Hindlimb muscle (tissue), 1 donor: ENCODE data around the gene NDRG3. TPM values are rescaled to one million over a fixed set of nuclear protein-coding genes. Genes with fewer than 3 reads are reported as not detected.
A peak's percentile ranks its signal among the peaks of the same experiment; 100 is the strongest.

Experiments used
- DNase-seq: peaks from one replicate; pipeline ENCODE4 v3.0.0-alpha.2; 2013
- polyA plus RNA-seq: library from polyadenylated mRNA; unstranded; fragments of 120-200 nt; gene quantifications from one replicate; pipeline ENCODE4 v1.2.1, GENCODE V29; 2013; ENCODE audit not compliant: insufficient read length

The NDRG3 gene
- polyA plus RNA-seq, 1 donor: 15.8 TPM

DNA sequence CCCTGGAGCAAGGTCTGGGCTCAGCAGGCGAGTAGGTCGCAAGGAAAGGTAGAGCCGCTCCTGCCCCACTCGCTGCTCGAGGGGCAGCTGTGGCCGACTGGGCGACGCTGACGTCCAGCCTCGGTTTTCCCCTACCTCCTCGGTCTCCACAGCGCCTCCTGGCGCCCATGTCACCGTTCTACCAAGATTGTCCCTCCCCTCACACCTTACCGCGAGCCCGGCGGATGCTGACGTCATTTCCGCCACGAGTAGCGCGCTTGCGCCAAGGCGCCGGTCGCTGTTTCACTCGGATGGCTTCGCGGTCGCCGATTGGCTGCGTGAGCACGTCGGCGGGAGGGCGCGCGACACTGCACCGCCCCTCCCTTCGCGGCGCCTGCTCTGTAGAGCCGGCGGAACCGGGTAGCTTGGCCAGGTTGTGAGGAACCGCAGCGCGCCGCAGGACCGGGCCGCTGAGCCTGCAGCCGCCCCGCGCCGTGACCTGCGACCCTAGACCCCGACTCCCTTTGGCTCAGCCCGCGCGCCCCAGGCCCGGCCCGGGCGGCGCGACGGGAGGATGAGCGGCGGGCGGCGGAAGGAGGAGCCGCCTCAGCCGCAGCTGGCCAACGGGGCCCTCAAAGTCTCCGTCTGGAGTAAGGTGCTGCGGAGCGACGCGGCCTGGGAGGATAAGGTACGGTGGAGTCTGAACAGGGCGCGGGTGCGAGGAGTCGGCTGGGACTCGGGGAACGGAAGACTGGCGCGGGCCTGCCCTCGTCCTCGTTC lies 140.3 kb downstream of the NDRG3 start, which contains the start of gene RAB5IF:
TSS of gene RAB5IF (plus strand) at position 381 of the 759 bp plus-strand sequence. CDS start at position 554, 173 bp downstream.
- DNase-seq: peak; percentile 100

GRCh38 chr20:36604952-36605398 lies 140.9 kb downstream of the NDRG3 start:
- no peak for DNase-seq

Other genes with a start within 250 kb of the NDRG3 start
- gene MYL9, start 204.6 kb downstream of the NDRG3 start, polyA plus RNA-seq: 551 TPM
- gene TGIF2, start 172.5 kb downstream of the NDRG3 start, polyA plus RNA-seq: 24.1 TPM
- gene RAB5IF, start 140.3 kb downstream of the NDRG3 start, polyA plus RNA-seq: 41.2 TPM
- gene SLA2, start 99.9 kb downstream of the NDRG3 start, polyA plus RNA-seq: 0.13 TPM
- 7.2 TPM for gene DSN1, start 27.7 kb upstream of the NDRG3 start, polyA plus RNA-seq
- gene TLDC2, start 130.0 kb upstream of the NDRG3 start, polyA plus RNA-seq: 1.0 TPM
- gene SAMHD1, start 205.6 kb upstream of the NDRG3 start, polyA plus RNA-seq: 22.2 TPM